NB4 (cell line): ENCODE results near the gene NOL4.
"Not testable (repeated sequence)": the region's sequence is repeated elsewhere in the genome, so short reads cannot be mapped to it uniquely, and the experiment has no call there.

ENCODE experiments used
- DNase-seq: peaks from one replicate; pipeline ENCODE4 v3.0.0; 2010; ENCODE audit warnings: low read depth
- H3K4me3 ChIP-seq: one replicate; pipeline ENCODE4 v1.5.1; 2011; ENCODE audit warnings: mild to moderate bottlenecking, low read depth, low read length, moderate library complexity
- CTCF ChIP-seq: IDR thresholded peaks from one replicate; pipeline ENCODE4 v1.5.1; 2012; ENCODE audit warnings: low read depth, low read length
- MAX ChIP-seq: IDR thresholded peaks from 2 replicates; pipeline ENCODE4 v1.6.1; 2011; ENCODE audit warnings: low read depth, low read length
- MYC ChIP-seq: IDR thresholded peaks from 2 replicates; pipeline ENCODE4 v1.6.1; 2011; ENCODE audit warnings: low read depth, low read length
- POLR2A ChIP-seq: IDR thresholded peaks from 2 replicates; pipeline ENCODE4 v1.6.1; 2011; ENCODE audit warnings: mild to moderate bottlenecking; ENCODE audit not compliant: insufficient read length; ENCODE audit errors: extremely low read depth

The NOL4 gene, protein sequence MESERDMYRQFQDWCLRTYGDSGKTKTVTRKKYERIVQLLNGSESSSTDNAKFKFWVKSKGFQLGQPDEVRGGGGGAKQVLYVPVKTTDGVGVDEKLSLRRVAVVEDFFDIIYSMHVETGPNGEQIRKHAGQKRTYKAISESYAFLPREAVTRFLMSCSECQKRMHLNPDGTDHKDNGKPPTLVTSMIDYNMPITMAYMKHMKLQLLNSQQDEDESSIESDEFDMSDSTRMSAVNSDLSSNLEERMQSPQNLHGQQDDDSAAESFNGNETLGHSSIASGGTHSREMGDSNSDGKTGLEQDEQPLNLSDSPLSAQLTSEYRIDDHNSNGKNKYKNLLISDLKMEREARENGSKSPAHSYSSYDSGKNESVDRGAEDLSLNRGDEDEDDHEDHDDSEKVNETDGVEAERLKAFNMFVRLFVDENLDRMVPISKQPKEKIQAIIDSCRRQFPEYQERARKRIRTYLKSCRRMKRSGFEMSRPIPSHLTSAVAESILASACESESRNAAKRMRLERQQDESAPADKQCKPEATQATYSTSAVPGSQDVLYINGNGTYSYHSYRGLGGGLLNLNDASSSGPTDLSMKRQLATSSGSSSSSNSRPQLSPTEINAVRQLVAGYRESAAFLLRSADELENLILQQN

DNA sequence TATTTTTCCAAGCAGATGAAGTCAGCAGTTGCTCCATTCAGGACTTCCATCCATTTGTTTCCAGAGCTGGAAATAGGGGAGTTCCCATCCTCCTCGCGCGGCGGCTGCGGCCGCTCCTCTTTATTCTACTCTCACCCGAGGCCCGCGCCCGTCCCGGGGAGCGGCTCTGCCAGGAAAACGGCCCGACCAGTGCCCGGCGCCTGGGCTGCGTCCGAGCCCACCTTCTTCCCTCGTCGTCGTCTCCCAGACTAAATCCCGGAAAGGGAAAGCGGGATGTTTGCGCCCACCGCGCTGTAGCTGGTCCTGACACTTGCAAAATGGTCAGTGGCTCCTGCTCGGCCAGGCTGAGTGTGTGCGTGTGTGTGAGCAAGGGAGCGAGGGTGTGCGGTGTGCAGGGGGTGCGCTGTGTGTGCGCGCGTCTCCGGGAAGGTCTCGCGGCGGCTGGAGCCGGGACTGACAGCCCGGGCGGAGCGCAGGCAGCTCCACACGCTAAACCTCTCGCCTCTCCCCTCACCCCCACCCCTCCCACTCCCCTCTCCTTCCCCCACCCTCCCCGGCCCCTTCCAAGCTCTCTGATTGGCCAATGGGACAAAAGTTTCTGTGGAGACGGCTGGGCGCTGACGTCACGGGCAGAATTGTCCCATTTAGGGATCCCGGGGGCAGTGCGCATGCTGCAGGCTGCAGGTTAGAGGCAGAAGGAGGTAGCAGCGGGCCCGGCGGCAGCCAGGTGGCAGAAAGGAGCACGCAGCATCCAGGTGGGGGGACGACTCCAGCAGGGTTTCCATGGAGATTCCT, at the start of gene NOL4:
TSS of gene NOL4 (minus strand) at position 491 of the 795 bp plus-strand sequence. CDS start 1,660 bp downstream, outside the sequence.
- H3K4me3 ChIP-seq = no peak within 1 kb of the TSS
- no peak for DNase-seq
- no peak for TF ChIP-seq MYC
- TF ChIP-seq MAX = no peak
- TF ChIP-seq CTCF = no peak
- TF ChIP-seq POLR2A = no peak

GRCh38 chr18:34266029-34266428, 41.3 kb upstream of the NOL4 start:
- H3K4me3 ChIP-seq, DNase-seq: not testable (repeated sequence)

DNA sequence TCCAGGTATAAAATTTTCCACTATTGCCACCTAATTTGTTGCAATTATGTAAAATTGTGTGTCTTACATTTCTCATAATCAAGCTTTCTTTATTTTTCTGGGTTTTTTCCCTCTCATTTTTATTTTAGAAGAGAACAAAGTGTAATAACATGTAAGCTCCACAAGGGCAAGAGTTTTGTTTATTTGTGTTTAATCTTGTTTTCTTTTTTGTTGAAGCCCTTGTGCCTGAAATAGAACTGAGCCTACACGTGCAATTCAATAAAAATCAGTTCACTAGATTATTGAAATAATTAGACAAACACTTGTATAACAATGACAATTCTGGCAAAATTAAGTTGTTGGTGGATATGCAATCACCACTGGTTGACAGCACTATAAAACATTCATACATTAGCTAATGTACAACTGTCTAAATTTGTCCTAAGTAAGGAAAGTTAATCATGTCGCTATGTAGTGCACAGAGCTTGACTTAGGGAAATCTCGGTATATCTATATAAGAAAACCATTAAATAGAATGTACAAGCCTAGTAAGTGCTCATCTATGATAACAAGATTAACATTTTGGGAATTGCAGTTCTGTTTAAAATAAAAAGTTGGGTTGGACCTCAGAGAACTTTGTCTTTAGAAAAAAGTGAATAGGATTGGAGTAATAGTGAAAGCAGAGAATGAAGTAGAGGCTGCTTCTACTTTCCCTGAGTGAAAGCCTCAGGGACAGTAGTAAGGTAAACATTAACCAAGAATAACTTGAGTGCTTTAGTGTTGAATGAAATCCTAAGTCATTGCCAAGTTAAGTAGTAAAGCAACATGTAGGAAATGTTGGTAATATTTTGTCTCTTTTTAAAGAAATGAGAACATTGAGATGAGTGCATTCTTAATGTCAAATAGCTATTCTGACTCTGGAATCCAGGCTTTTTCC, 37.4 kb upstream of the NOL4 start:
- no peak for DNase-seq
- no peak overlapping the region for H3K4me3 ChIP-seq
- TF ChIP-seq MYC (no peak), CTCF (no peak), POLR2A (no peak), MAX (no peak)

GRCh38 chr18:34258176-34258575, 33.5 kb upstream of the NOL4 start:
- TF ChIP-seq CTCF = no peak
- no peak for TF ChIP-seq MAX
- TF ChIP-seq POLR2A = no peak
- no peak for TF ChIP-seq MYC
- DNase-seq = no peak
- H3K4me3 ChIP-seq = no peak overlapping the region

DNA sequence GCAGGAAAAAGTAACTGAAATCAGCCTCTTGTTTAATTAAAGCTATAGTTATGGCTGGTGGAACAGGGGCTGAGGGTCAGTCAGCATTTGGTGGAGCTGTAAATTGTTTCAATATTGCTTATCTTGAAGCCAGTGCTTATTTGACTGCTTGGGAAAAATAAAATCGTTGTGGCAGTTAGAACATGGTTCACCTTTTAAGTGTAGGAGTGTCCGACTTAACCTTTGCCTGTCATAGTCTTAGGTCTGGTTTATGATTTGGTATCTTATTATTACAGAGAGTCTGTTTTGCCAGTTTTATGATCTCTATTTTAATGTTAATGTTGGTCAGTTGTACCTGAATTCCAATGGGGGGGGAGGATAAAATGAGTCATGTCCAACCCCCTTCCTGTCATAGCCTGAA, 27.2 kb upstream of the NOL4 start:
- H3K4me3 ChIP-seq = no peak overlapping the region
- TF ChIP-seq MAX (no peak), MYC (no peak), CTCF (no peak), POLR2A (no peak)
- no peak for DNase-seq
